CD14-positive monocyte (primary cell): Measurements from ENCODE around the gene IKZF1. TPM values are rescaled to one million over a fixed set of nuclear protein-coding genes. Genes with fewer than 3 reads are reported as not detected.

Experiments
- DNase-seq, 3 donors: peaks; one replicate each; pipeline ENCODE4 v3.0.0-alpha.2; 2011 to 2022
- H2AFZ ChIP-seq: 2 replicates; pipeline ENCODE4 v1.6.0; 2012; ENCODE audit warnings: mild to moderate bottlenecking, low read depth, low read length, inconsistent platforms; ENCODE audit not compliant: insufficient read depth, poor library complexity, severe bottlenecking
- H3K27ac ChIP-seq, 2 donors: 1 replicate in 1 of 2; 2 replicates in 1 of 2; pipeline ENCODE4 v1.5.1; 2012 to 2013; ENCODE audit warnings: low read length in 2 of 2, control low read depth in 1 of 2, inconsistent platforms in 1 of 2, low read depth in 1 of 2, mild to moderate bottlenecking in 1 of 2
- H3K27me3 ChIP-seq, 2 donors: one replicate each; pipeline versions ENCODE4 v1.6.0 to v1.6.1; 2011 to 2013; ENCODE audit warnings: low read length in 2 of 2; ENCODE audit not compliant: control insufficient read depth in 2 of 2, insufficient read depth in 2 of 2
- H3K36me3 ChIP-seq, 2 donors: replicated peaks in 1 of 2; 1 replicate in 1 of 2; 2 replicates in 1 of 2; pipeline versions ENCODE4 v1.5.1 to v1.6.1; 2012 to 2013; ENCODE audit warnings: low read length in 2 of 2, control low read depth in 1 of 2, inconsistent platforms in 1 of 2, mild to moderate bottlenecking in 1 of 2; ENCODE audit not compliant: insufficient read depth in 2 of 2, control insufficient read depth in 1 of 2
- H3K4me1 ChIP-seq, 2 donors: 1 replicate in 1 of 2; 2 replicates in 1 of 2; pipeline versions ENCODE4 v1.5.1 to v1.6.1; 2012 to 2013; ENCODE audit warnings: low read length in 2 of 2, control low read depth in 1 of 2, inconsistent platforms in 1 of 2, mild to moderate bottlenecking in 1 of 2, moderate library complexity in 1 of 2; ENCODE audit not compliant: insufficient read depth in 2 of 2, control insufficient read depth in 1 of 2
- H3K4me2 ChIP-seq: replicated peaks from 2 replicates; pipeline ENCODE3; 2012; ENCODE audit warnings: low read length, moderate library complexity, mild to moderate bottlenecking; ENCODE audit not compliant: poor library complexity, severe bottlenecking; ENCODE audit errors: extremely low read depth
- H3K4me3 ChIP-seq, 3 experiments: fragments of 200-600 bp in 1 of 3; sonication (generic) in 1 of 3; replicated peaks in 1 of 3; 1 replicate in 2 of 3; 2 replicates in 1 of 3; pipeline ENCODE4 v1.5.1; 2011 to 2013; ENCODE audit warnings: low read length in 3 of 3, mild to moderate bottlenecking in 3 of 3, control low read depth in 2 of 3, low read depth in 2 of 3, inconsistent platforms in 1 of 3, moderate library complexity in 1 of 3
- H3K79me2 ChIP-seq: 2 replicates; pipeline ENCODE4 v1.6.0; 2012; ENCODE audit warnings: mild to moderate bottlenecking, control low read depth, inconsistent platforms, low read length, moderate library complexity; ENCODE audit not compliant: insufficient read depth
- H3K9ac ChIP-seq: 2 replicates; pipeline ENCODE4 v1.6.0; 2017; ENCODE audit warnings: low read length, mild to moderate bottlenecking; ENCODE audit not compliant: insufficient read depth, poor library complexity, severe bottlenecking
- H3K9me3 ChIP-seq, 2 donors: replicated peaks in 1 of 2; 1 replicate in 1 of 2; 2 replicates in 1 of 2; pipeline versions ENCODE4 v1.5.1 to v1.6.1; 2012 to 2013; ENCODE audit warnings: low read length in 2 of 2, control low read depth in 1 of 2; ENCODE audit not compliant: control insufficient read depth in 1 of 2, insufficient read depth in 1 of 2
- H4K20me1 ChIP-seq: 2 replicates; pipeline ENCODE4 v1.6.0; 2012; ENCODE audit warnings: mild to moderate bottlenecking, low read length, control low read depth, moderate library complexity; ENCODE audit not compliant: insufficient read depth
- H3K27ac Mint-ChIP-seq, 7 donors: one replicate each; pipeline ENCODE4 v1.8.0; 2020; ENCODE audit warnings: mild to moderate bottlenecking in 7 of 7, mixed read lengths in 7 of 7, moderate library complexity in 6 of 7, inconsistent platforms in 2 of 7
- H3K27me3 Mint-ChIP-seq, 3 donors: one replicate each; pipeline ENCODE4 v1.8.0; 2021 to 2022; ENCODE audit warnings: low read depth in 3 of 3, mild to moderate bottlenecking in 3 of 3, mixed read lengths in 3 of 3, moderate library complexity in 3 of 3, inconsistent platforms in 1 of 3
- H3K36me3 Mint-ChIP-seq, 2 donors: one replicate each; pipeline ENCODE4 v1.8.0; 2020; ENCODE audit warnings: mixed read lengths in 2 of 2, inconsistent platforms in 1 of 2, mild to moderate bottlenecking in 1 of 2
- H3K4me1 Mint-ChIP-seq: one replicate; pipeline ENCODE4 v1.8.0; 2020; ENCODE audit warnings: mild to moderate bottlenecking, mixed read lengths
- H3K4me3 Mint-ChIP-seq, 2 donors: one replicate each; pipeline ENCODE4 v1.8.0; 2020; ENCODE audit warnings: mild to moderate bottlenecking in 2 of 2, mixed read lengths in 2 of 2, moderate library complexity in 1 of 2
- H3K9me3 Mint-ChIP-seq, 7 donors: one replicate each; pipeline ENCODE4 v1.8.0; 2020 to 2022; ENCODE audit warnings: mixed read lengths in 7 of 7, mild to moderate bottlenecking in 6 of 7, moderate library complexity in 6 of 7, inconsistent platforms in 2 of 7
- WGBS: methylation state at CpG from one replicate; pipeline ENCODE4 v1.1.5; 2013; ENCODE audit warnings: missing lambda C conversion rate; ENCODE audit not compliant: insufficient coverage; 5-methylcytosine and 5-hydroxymethylcytosine counted together
- intact Hi-C, 2 donors: fragments of 100-400 bp; cut with micrococcal nuclease; formaldehyde crosslinking; loops; one replicate each; pipeline versions ENCODE4 v1.15.0 to v1.15.1; 2023
- polyA plus RNA-seq, 3 donors: library from polyadenylated mRNA; depleted of rRNA in 1 of 3; unstranded in 2 of 3; stranded (reverse) in 1 of 3; fragments of 300-500 nt in 2 of 3; fragments of >200 nt in 1 of 3; fragmentation: Illumina TruSeq in 2 of 3; gene quantifications; 1 replicate in 2 of 3; 2 replicates in 1 of 3; pipeline ENCODE4 v1.2.3, GENCODE V29; 2012 to 2021
- TF ChIP-seq, protein P1 (sequence below): fragments of 200-600 bp; IDR thresholded peaks from one replicate; pipeline ENCODE4 v1.8.0; 2022; ENCODE audit warnings: antibody characterized with exemption, mild to moderate bottlenecking

Gene IKZF1
- polyA plus RNA-seq, 3 donors = 38.4 to 130 (median 80.2) TPM

DNA sequence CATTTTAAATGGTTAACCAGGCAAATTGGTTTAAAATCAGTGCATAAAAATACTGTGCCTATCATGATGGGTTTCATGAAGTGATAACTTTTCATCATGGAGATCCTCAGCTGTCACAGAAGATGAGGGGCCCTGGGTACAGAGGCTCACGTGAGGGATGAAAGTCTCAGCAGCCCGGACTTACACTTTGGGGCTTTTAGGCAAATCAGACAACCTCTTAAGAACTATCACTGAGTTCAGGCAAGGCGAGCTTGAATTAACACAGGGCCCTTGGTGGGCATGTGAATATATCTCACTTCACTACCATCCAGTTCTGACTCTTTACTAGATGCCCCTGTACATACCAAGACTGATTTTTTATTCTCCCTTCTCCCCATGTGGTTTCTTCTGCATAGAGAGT, 19.6 kb downstream of the IKZF1 start:
- Mint-ChIP-seq H3K4me3 (no peak overlapping the region), H3K36me3 (peaks cover 67 to 76% of the 10 kb centered on the region in 2 donors), H3K4me1 (peaks cover 37% of the 10 kb centered on the region), H3K27me3 (no peaks in the 10 kb centered on the region), H3K27ac (peak overlapping the region in 2 of 7 donors; percentile 58 to 69), H3K9me3 (no peaks in the 10 kb centered on the region)
- intact Hi-C loops = no loop called here
- H3K27ac ChIP-seq = peak overlapping the region in 1 of 2 donors; percentile 56
- no peak for DNase-seq
- no peak overlapping the region for H3K4me3 ChIP-seq
- H3K79me2 ChIP-seq = peaks cover 100% of the 10 kb centered on the region
- peaks cover 74 to 95% of the 10 kb centered on the region in 2 donors for H3K36me3 ChIP-seq
- H3K4me2 ChIP-seq = no peak overlapping the region
- no peaks in the 10 kb centered on the region for H3K27me3 ChIP-seq
- no peaks in the 10 kb centered on the region for H3K9me3 ChIP-seq
- TF ChIP-seq, protein P1, sequence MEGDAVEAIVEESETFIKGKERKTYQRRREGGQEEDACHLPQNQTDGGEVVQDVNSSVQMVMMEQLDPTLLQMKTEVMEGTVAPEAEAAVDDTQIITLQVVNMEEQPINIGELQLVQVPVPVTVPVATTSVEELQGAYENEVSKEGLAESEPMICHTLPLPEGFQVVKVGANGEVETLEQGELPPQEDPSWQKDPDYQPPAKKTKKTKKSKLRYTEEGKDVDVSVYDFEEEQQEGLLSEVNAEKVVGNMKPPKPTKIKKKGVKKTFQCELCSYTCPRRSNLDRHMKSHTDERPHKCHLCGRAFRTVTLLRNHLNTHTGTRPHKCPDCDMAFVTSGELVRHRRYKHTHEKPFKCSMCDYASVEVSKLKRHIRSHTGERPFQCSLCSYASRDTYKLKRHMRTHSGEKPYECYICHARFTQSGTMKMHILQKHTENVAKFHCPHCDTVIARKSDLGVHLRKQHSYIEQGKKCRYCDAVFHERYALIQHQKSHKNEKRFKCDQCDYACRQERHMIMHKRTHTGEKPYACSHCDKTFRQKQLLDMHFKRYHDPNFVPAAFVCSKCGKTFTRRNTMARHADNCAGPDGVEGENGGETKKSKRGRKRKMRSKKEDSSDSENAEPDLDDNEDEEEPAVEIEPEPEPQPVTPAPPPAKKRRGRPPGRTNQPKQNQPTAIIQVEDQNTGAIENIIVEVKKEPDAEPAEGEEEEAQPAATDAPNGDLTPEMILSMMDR = no peak
- WGBS = 92% methylated on average over 3 of the region's 3 CpGs
- H3K9ac ChIP-seq = no peak overlapping the region
- H3K4me1 ChIP-seq = peaks cover 13 to 24% of the 10 kb centered on the region in 2 donors
- H2AFZ ChIP-seq = no peak overlapping the region
- peaks cover 100% of the 10 kb centered on the region for H4K20me1 ChIP-seq

DNA sequence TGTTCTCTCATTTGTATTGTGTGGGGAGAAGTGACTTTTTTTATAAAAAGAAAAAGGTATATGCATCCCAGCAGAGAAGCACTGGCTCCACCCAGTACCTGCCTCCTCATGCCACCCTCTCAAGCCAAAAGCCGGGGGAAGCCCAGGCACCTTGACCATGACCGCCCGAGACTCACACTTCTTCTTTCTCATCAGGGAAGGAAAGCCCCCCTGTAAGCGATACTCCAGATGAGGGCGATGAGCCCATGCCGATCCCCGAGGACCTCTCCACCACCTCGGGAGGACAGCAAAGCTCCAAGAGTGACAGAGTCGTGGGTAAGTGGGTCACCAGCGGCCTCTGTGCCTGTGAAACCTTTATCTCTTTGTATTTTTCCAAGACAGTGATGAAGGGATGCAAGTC, 22.9 kb downstream of the IKZF1 start:
- Histone ChIP-seq H3K36me3 (peaks cover 77 to 100% of the 10 kb centered on the region in 2 donors), H3K4me3 (no peak overlapping the region), H3K9me3 (no peaks in the 10 kb centered on the region), H3K27me3 (no peaks in the 10 kb centered on the region), H4K20me1 (peaks cover 100% of the 10 kb centered on the region), H3K4me1 (peaks cover 28 to 36% of the 10 kb centered on the region in 2 donors), H3K79me2 (peaks cover 100% of the 10 kb centered on the region), H2AFZ (no peak overlapping the region), H3K4me2 (no peak overlapping the region), H3K27ac (no peak overlapping the region), H3K9ac (no peak overlapping the region)
- H3K27ac Mint-ChIP-seq = peak overlapping the region in 2 of 7 donors; percentile 48 to 66
- H3K4me3 Mint-ChIP-seq = no peak overlapping the region
- peaks cover 9% of the 10 kb centered on the region for H3K4me1 Mint-ChIP-seq
- H3K36me3 Mint-ChIP-seq = peaks cover 81 to 94% of the 10 kb centered on the region in 2 donors
- WGBS = 85% methylated on average over 5 of the region's 10 CpGs
- intact Hi-C loops = no loop called here
- H3K27me3 Mint-ChIP-seq = no peaks in the 10 kb centered on the region
- H3K9me3 Mint-ChIP-seq = peaks cover 0 to 2% (median 0%) of the 10 kb centered on the region in 7 donors
- no peak for DNase-seq
- TF ChIP-seq, protein P1 = no peak
